ENCODE measurements around the gene LIPT2. TPM values are rescaled to one million over a fixed set of nuclear protein-coding genes. Genes with fewer than 3 reads are reported as not detected.
"Not testable (repeated sequence)": the region's sequence is repeated elsewhere in the genome, so short reads cannot be mapped to it uniquely, and the experiment has no call there.

The LIPT2 gene
- polyA plus RNA-seq (2013, experiment 1 of 2; ENCODE audit: insufficient read length), result 1.0 TPM
- 0.67 TPM for polyA plus RNA-seq (2013, experiment 2 of 2; ENCODE audit: insufficient read length)

GRCh38 chr11:74492974-74493790 is at the start of gene LIPT2:
Gene LIPT2 (minus strand): TSS chr11:74493724. CDS start chr11:74493703, 21 bp downstream.
- DNase-seq, result peak; percentile 97

- no peak for DNase-seq
Measured at GRCh38 chr11:74541466-74541865, 47.9 kb upstream of the LIPT2 start.

- no peak for DNase-seq
Measured at GRCh38 chr11:74540270-74540669, 46.7 kb upstream of the LIPT2 start.

- no peak for DNase-seq
Measured at GRCh38 chr11:74538680-74539079, 45.2 kb upstream of the LIPT2 start.

- DNase-seq, result no peak
Measured at GRCh38 chr11:74535371-74536160, 42.0 kb upstream of the LIPT2 start.

GRCh38 chr11:74534946-74535275 is 41.4 kb upstream of the LIPT2 start:
- DNase-seq, result not testable (repeated sequence)

GRCh38 chr11:74534216-74534945 is 40.9 kb upstream of the LIPT2 start:
- no peak for DNase-seq

GRCh38 chr11:74533421-74533820 is 39.9 kb upstream of the LIPT2 start:
- no peak for DNase-seq

- no peak for DNase-seq
Measured at GRCh38 chr11:74532501-74533246, 39.1 kb upstream of the LIPT2 start.

GRCh38 chr11:74524978-74525377 is 31.5 kb upstream of the LIPT2 start:
- no peak for DNase-seq

- DNase-seq, result no peak
Measured at GRCh38 chr11:74524501-74524900, 31.0 kb upstream of the LIPT2 start.

GRCh38 chr11:74522776-74523175 is 29.3 kb upstream of the LIPT2 start:
- DNase-seq, result no peak

- no peak for DNase-seq
Measured at GRCh38 chr11:74521666-74522252, 28.2 kb upstream of the LIPT2 start.

GRCh38 chr11:74520927-74521665 is 27.6 kb upstream of the LIPT2 start:
- no peak for DNase-seq

GRCh38 chr11:74520316-74520715 is 26.8 kb upstream of the LIPT2 start:
- DNase-seq, result no peak

GRCh38 chr11:74519710-74520109 is 26.2 kb upstream of the LIPT2 start:
- no peak for DNase-seq

- DNase-seq, result not testable (repeated sequence)
Measured at GRCh38 chr11:74517592-74517991, 24.1 kb upstream of the LIPT2 start.

- DNase-seq, result no peak
Measured at GRCh38 chr11:74507582-74507981, 14.1 kb upstream of the LIPT2 start.

- no peak for DNase-seq
Measured at GRCh38 chr11:74506823-74507222, 13.3 kb upstream of the LIPT2 start.

GRCh38 chr11:74505911-74506310 is 12.4 kb upstream of the LIPT2 start:
- DNase-seq, result no peak

GRCh38 chr11:74504100-74504691 is 10.7 kb upstream of the LIPT2 start:
- no peak for DNase-seq

Data from fibroblast of skin of back (primary cell).